Endothelial cell of hepatic sinusoid (primary cell): ENCODE results near the gene HS3ST4.

Experiments
- in situ Hi-C: cut with HindIII; loops from 2 replicates; pipeline ENCODE4 v1.10.0; 2017; ENCODE audit warnings: low sequenced_read_pairs

HS3ST4 gene

GRCh38 chr16:25691519-25692091, at the start of gene HS3ST4:
HS3ST4 (plus strand) TSS chr16:25691959.
- in situ Hi-C loops, result no loop called here

- in situ Hi-C loops, result no loop called here
Observed at GRCh38 chr16:25643633-25644032, 48.1 kb upstream of the HS3ST4 start.

DNA sequence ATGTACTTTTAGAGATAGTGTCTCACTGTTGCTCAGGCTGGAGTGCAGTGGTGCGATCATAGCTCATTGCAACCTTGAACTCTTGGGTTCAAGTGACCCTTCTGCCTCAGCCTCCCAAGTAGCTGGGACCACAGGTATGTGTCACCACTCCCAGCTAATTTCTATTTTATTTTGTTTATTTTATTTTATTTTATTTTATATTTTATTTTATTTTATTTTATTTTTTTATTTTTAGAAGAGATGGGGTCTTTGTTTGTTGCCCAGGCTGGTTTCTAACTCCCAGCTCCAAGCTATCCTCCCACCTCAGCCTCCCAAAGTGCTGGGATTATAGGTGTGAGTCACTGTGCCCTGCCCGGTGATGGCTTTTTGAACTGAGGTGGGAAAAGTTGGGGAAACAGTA, 35.1 kb upstream of the HS3ST4 start:
- in situ Hi-C loops, result no loop called here

GRCh38 chr16:25676820-25677219, 14.9 kb upstream of the HS3ST4 start:
- in situ Hi-C loops, result no loop called here

GRCh38 chr16:25679511-25679910, 12.2 kb upstream of the HS3ST4 start:
- in situ Hi-C loops, result no loop called here

- in situ Hi-C loops, result no loop called here
Observed at GRCh38 chr16:25689137-25689836, 2.5 kb upstream of the HS3ST4 start.

DNA sequence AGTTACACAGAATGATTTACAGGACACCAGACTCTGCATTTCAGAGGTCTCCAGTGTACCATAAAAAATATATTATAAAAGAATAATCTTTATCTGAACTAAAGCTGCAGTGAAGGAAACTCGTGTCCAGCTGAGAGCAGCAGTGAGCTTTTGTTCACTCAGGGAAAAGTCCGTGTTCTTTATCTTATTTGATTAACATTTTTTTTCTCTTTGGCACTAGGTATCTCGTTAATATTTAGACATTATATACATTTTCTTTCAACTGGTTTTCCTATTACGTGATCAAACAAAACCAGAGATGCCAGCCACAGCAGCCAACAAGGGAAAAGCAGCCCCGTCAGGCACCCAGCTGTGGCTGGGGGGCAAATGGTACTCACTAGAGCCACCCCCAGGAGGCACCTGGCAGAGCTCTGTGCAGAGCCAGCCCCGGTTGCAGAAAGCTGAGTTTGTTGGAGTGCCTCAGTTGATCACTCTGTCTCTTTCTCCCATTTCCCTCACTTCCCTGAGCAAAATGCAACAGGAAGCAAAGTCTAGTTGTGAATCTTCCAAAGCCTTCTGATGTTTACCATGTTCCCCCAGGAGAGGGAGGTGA, 1.1 kb upstream of the HS3ST4 start:
- in situ Hi-C loops, result no loop called here

- in situ Hi-C loops, result no loop called here
Observed at GRCh38 chr16:25692351-25692741, 587 bp downstream of the HS3ST4 start.

DNA sequence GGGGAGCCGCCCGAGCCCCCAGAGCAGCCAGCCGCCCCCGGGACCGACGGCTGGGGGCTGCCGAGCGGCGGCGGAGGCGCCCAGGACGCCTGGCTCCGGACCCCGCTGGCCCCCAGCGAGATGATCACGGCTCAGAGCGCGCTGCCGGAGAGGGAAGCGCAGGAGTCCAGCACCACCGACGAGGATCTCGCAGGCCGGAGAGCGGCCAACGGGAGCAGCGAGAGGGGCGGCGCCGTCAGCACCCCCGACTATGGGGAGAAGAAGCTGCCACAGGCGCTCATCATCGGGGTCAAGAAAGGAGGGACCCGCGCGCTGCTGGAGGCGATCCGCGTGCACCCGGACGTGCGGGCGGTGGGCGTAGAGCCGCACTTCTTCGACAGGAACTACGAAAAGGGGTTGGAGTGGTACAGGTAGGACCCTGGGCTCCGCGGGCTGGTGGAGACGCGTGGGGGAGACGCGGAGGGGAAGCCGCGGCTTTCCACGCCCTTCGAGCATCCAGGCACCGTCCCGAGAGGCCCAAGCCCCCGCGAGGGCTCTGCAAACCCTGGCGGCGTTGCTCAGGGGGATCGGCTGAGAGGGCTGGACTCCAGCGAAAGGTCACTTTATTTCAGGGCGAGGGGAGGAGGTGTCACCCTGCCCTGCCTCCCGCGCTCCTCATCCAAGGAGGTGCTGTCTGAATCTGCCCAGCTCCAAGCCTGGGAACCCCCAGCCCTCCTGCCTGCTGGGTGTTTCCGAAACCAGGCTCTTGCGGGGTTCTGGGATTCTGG, 1.2 kb downstream of the HS3ST4 start:
- in situ Hi-C loops, result no loop called here

GRCh38 chr16:25693631-25694030, 1.9 kb downstream of the HS3ST4 start:
- in situ Hi-C loops, result no loop called here

GRCh38 chr16:25699069-25699468, 7.3 kb downstream of the HS3ST4 start:
- in situ Hi-C loops, result no loop called here

- in situ Hi-C loops, result no loop called here
Observed at GRCh38 chr16:25700547-25700946, 8.8 kb downstream of the HS3ST4 start.

GRCh38 chr16:25707553-25707952, 15.8 kb downstream of the HS3ST4 start:
- in situ Hi-C loops, result no loop called here

DNA sequence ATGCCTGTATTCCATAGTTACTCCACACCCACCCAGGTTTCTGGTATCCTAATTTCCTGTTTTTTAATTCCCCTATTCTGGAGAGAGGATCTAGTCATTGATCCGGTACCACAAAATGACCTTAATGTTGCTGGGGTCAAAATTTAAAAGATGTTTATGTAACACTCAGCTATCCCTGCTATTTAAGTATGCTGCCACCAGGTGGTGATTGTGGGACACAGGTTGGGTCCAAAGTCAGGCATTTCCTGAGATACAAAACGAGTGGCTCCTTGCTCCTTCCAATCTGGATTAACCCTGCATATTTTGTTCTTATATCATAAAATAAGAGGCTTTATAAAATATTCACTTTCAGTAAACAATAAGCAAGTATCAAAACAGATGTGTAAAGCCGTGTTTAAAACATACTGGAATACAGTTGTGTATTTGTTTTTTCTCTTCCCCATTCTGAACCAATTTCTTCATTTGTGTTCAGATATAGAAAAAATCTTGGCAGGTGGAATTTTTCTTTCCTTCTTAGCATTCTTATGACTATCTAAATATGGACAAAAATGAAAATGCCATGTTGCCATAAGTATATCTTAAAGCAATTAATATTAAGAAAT, 16.3 kb downstream of the HS3ST4 start:
- in situ Hi-C loops, result no loop called here

- in situ Hi-C loops, result no loop called here
Observed at GRCh38 chr16:25709213-25709612, 17.5 kb downstream of the HS3ST4 start.

- in situ Hi-C loops, result no loop called here
Observed at GRCh38 chr16:25713785-25714570, 22.2 kb downstream of the HS3ST4 start.

DNA sequence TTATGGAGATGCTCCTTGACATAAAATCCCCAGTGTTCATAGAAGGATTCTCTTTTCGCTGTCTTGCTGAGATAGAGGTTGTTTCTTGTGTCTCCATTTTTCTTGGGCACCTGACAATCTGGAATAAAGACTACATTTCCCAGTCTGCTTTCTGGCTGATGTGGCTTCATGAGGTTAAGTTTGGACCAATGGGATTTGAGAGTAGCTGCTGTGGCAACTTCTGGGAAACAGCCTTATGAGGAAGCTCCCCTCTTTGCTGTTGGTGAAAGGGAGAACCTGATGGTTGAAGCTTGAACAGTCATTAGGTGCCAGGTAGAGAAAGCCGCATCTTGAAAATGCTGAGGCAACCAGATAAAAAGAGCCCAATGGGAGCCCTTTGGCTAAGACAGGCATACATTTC, 24.4 kb downstream of the HS3ST4 start:
- in situ Hi-C loops, result no loop called here

GRCh38 chr16:25721439-25721838, 29.7 kb downstream of the HS3ST4 start:
- in situ Hi-C loops, result no loop called here

GRCh38 chr16:25726430-25727098, 34.8 kb downstream of the HS3ST4 start:
- in situ Hi-C loops, result no loop called here
